Neuronal stem cell (in vitro differentiated cells): ENCODE results near the gene KLHL8.

Source experiments
- DNase-seq: peaks from one replicate; pipeline ENCODE4 v3.0.0-alpha.2; 2013; ENCODE audit warnings: low spot score
- H2AFZ ChIP-seq: one replicate; pipeline ENCODE4 v1.6.1; 2013; ENCODE audit warnings: mild to moderate bottlenecking, low read length, inconsistent platforms
- H2AK5ac ChIP-seq: 2 replicates; pipeline ENCODE4 v1.6.1; 2013; ENCODE audit warnings: low read depth, mild to moderate bottlenecking, inconsistent platforms, low read length, moderate library complexity, mixed read lengths
- H2BK120ac ChIP-seq: 2 replicates; pipeline ENCODE4 v1.6.1; 2013; ENCODE audit warnings: low read depth, mild to moderate bottlenecking, inconsistent platforms, low read length, moderate library complexity, mixed read lengths
- H2BK12ac ChIP-seq: one replicate; pipeline ENCODE4 v1.6.1; 2013; ENCODE audit warnings: low read length, inconsistent platforms
- H2BK15ac ChIP-seq: 2 replicates; pipeline ENCODE4 v1.6.1; 2013; ENCODE audit warnings: mild to moderate bottlenecking, low read length, inconsistent platforms, mixed read lengths
- H2BK5ac ChIP-seq: one replicate; pipeline ENCODE4 v1.6.1; 2013; ENCODE audit warnings: inconsistent platforms, mild to moderate bottlenecking, low read length, moderate library complexity
- H3K14ac ChIP-seq: one replicate; pipeline ENCODE4 v1.6.1; 2013; ENCODE audit warnings: low read length, inconsistent platforms
- H3K18ac ChIP-seq: 2 replicates; pipeline ENCODE4 v1.6.1; 2013; ENCODE audit warnings: low read length, inconsistent platforms
- H3K23ac ChIP-seq: 2 replicates; pipeline ENCODE4 v1.6.1; 2013; ENCODE audit warnings: low read depth, mild to moderate bottlenecking, mixed read lengths, low read length, inconsistent platforms; ENCODE audit not compliant: poor library complexity
- H3K27ac ChIP-seq: replicated peaks from 3 replicates; pipeline ENCODE4 v1.5.1; 2013; ENCODE audit warnings: low read length, inconsistent platforms
- H3K27me3 ChIP-seq, 3 experiments: 2 replicates each; pipeline ENCODE4 v1.6.1; 2013; ENCODE audit warnings: low read length in 3 of 3, mild to moderate bottlenecking in 2 of 3, inconsistent platforms in 1 of 3, low read depth in 1 of 3, mixed read lengths in 1 of 3, moderate library complexity in 1 of 3; ENCODE audit not compliant: control insufficient read depth in 3 of 3, insufficient read depth in 3 of 3
- H3K36me3 ChIP-seq, 2 donors: replicated peaks in 1 of 2; 2 replicates each; pipeline ENCODE4 v1.6.1; 2013; ENCODE audit warnings: low read length in 2 of 2; ENCODE audit not compliant: control insufficient read depth in 2 of 2, insufficient read depth in 2 of 2
- H3K4ac ChIP-seq: 2 replicates; pipeline ENCODE4 v1.6.1; 2013; ENCODE audit warnings: inconsistent platforms, mild to moderate bottlenecking, low read length, moderate library complexity
- H3K4me1 ChIP-seq, 2 donors: 1 replicate in 1 of 2; 2 replicates in 1 of 2; pipeline ENCODE4 v1.6.1; 2013; ENCODE audit warnings: low read length in 2 of 2, low read depth in 1 of 2; ENCODE audit not compliant: control insufficient read depth in 2 of 2, insufficient read depth in 1 of 2
- H3K4me2 ChIP-seq: one replicate; pipeline ENCODE4 v1.6.1; 2013; ENCODE audit warnings: mild to moderate bottlenecking, low read length, inconsistent platforms; ENCODE audit not compliant: insufficient read depth, poor library complexity, severe bottlenecking
- H3K4me3 ChIP-seq, 2 donors: 2 replicates each; pipeline ENCODE4 v1.5.1; 2013; ENCODE audit warnings: low read length in 2 of 2, mild to moderate bottlenecking in 2 of 2, inconsistent platforms in 1 of 2, moderate library complexity in 1 of 2
- H3K79me1 ChIP-seq: one replicate; pipeline ENCODE4 v1.6.1; 2013; ENCODE audit warnings: low read depth, mild to moderate bottlenecking, inconsistent platforms, low read length, moderate library complexity
- H3K9ac ChIP-seq: one replicate; pipeline ENCODE4 v1.6.1; 2013; ENCODE audit warnings: mild to moderate bottlenecking, low read depth, low read length, inconsistent platforms; ENCODE audit not compliant: poor library complexity
- H3K9me3 ChIP-seq, 2 donors: replicated peaks in 1 of 2; 2 replicates each; pipeline versions ENCODE3 to v1.6.1; 2013; ENCODE audit warnings: low read length in 2 of 2, mild to moderate bottlenecking in 2 of 2, inconsistent platforms in 1 of 2, low read depth in 1 of 2, mixed read lengths in 1 of 2, moderate library complexity in 1 of 2; ENCODE audit not compliant: control insufficient read depth in 2 of 2, insufficient read depth in 1 of 2
- H4K8ac ChIP-seq: one replicate; pipeline ENCODE4 v1.6.1; 2013; ENCODE audit warnings: low read depth, mild to moderate bottlenecking, inconsistent platforms, low read length, moderate library complexity
- H4K91ac ChIP-seq: one replicate; pipeline ENCODE4 v1.6.1; 2013; ENCODE audit warnings: low read length, low read depth, mild to moderate bottlenecking, inconsistent platforms; ENCODE audit not compliant: poor library complexity
- WGBS, 2 donors: extraction: QIAGEN DNeasy Blood & Tissue Kit; methylation state at CpG; one replicate each; pipeline ENCODE4 v1.1.7; 2013; ENCODE audit warnings: missing lambda C conversion rate in 2 of 2, mixed read lengths in 1 of 2; ENCODE audit not compliant: insufficient read length in 2 of 2, insufficient replicate concordance in 1 of 2; ENCODE audit errors: extremely low coverage in 2 of 2; 5-methylcytosine and 5-hydroxymethylcytosine counted together

Gene KLHL8

DNA sequence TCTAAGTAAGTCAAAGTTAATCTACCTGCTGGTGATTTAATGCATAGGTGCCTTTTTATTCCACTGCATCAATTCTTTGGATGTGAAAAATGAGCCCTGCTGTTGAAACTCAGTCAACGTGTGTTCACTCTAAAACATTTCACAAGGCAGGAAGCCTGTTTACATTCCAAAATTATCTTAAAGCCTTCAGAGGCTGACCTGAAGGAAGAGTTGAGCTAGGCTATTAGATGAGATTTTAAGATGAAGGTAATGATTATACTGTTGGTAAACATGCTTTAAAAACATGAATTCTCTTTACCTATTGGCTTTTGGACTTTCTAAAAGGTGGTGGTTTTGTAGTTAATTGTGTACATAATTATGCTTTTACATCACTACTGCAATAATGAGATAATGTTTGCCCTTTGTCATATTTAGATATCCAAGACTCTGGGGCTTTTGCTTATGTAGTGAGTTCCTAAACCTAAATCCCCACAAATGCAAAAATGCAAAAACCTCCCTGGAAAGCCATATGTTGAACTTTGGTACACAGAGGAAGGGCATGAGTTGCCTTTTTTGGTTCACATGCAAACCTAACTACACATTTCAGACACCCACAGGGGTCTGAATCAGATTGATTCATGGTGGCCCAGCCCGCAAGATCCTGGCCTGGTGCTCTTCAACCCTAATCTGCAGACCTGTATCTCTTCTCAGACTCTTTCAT is 92.3 kb downstream of the KLHL8 start:
- Histone ChIP-seq H3K79me1 (no peaks in the 10 kb centered on the region), H4K91ac (no peak overlapping the region), H3K9me3 (no peaks in the 10 kb centered on the region), H3K27me3 (no peaks in the 10 kb centered on the region), H3K18ac (no peak overlapping the region), H3K27ac (no peak overlapping the region), H3K4me2 (no peak overlapping the region), H4K8ac (no peak overlapping the region), H3K14ac (no peak overlapping the region), H2BK15ac (no peak overlapping the region), H3K36me3 (peaks cover 20 to 84% of the 10 kb centered on the region in 2 donors), H2BK12ac (no peak overlapping the region), H3K4me1 (peaks cover 0 to 2% of the 10 kb centered on the region in 2 donors), H2BK120ac (no peak overlapping the region), H3K9ac (no peak overlapping the region), H2AFZ (no peak overlapping the region), H2BK5ac (no peak overlapping the region), H3K23ac (no peak overlapping the region), H3K4me3 (no peak overlapping the region), H2AK5ac (no peak overlapping the region), H3K4ac (no peak overlapping the region)
- no peak for DNase-seq
- WGBS, 2 donors = no CpG with 5 or more reads among the region's 2 CpGs

DNA sequence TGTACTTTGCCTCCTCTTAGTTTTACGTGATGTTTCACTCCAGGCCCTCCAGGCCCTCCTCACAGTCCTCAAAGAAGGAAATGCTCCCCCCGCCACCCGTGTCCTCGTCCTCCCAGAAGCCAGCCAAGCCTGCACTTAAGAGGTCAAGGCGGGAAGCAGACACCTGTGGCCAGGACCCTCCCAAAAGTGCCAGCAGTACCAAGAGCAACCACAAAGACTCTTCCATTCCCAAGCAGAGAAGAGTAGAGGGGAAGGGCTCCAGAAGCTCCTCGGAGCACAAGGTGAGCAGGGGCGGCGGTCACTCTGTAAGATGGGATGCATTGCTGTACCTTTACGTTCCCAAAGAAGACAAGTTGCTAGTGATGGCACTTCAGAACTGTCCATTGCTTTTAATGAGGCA is 94.4 kb downstream of the KLHL8 start:
- H2BK120ac ChIP-seq = no peak overlapping the region
- no peak overlapping the region for H2BK12ac ChIP-seq
- peaks cover 0 to 5% of the 10 kb centered on the region in 2 donors for H3K4me1 ChIP-seq
- H3K79me1 ChIP-seq = no peaks in the 10 kb centered on the region
- H4K8ac ChIP-seq = no peak overlapping the region
- H3K9me3 ChIP-seq = no peaks in the 10 kb centered on the region
- no peak overlapping the region for H2AK5ac ChIP-seq
- H3K27me3 ChIP-seq = no peaks in the 10 kb centered on the region
- H3K18ac ChIP-seq = no peak overlapping the region
- H3K14ac ChIP-seq = no peak overlapping the region
- no peak overlapping the region for H4K91ac ChIP-seq
- H2BK5ac ChIP-seq = no peak overlapping the region
- no peak overlapping the region for H2BK15ac ChIP-seq
- peaks cover 14 to 66% of the 10 kb centered on the region in 2 donors for H3K36me3 ChIP-seq
- no peak overlapping the region for H3K4ac ChIP-seq
- H3K23ac ChIP-seq = no peak overlapping the region
- no peak overlapping the region for H3K27ac ChIP-seq
- WGBS, 2 donors = no CpG with 5 or more reads among the region's 9 CpGs
- peak overlapping the region in 1 of 2 donors; percentile 30 for H3K4me3 ChIP-seq
- H3K4me2 ChIP-seq = no peak overlapping the region
- no peak overlapping the region for H2AFZ ChIP-seq
- no peak for DNase-seq
- H3K9ac ChIP-seq = no peak overlapping the region

DNA sequence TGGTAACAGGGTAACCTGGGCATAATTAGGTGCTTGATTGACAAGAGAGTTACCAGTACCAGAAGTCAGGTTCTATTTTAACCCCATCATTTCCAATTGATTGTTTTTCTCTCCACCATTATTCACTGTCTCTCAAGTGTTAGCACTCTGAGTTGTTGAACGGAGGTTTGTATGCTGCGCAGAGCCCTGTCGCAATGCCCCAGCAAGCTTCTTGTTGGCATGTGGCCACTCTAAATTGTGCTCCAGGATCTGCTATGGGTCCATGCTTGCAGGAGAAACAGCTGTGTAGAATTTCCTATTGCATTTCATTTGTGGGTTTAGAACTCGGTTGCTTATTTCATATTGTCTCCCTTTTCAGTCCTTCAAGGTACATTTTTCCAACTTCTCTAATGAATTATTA is 98.2 kb downstream of the KLHL8 start:
- H3K4me3 ChIP-seq = no peak overlapping the region
- H3K23ac ChIP-seq = no peak overlapping the region
- H3K4ac ChIP-seq = no peak overlapping the region
- no peak overlapping the region for H4K8ac ChIP-seq
- peaks cover 3 to 14% of the 10 kb centered on the region in 2 donors for H3K4me1 ChIP-seq
- H2BK15ac ChIP-seq = no peak overlapping the region
- no peak overlapping the region for H3K18ac ChIP-seq
- H3K36me3 ChIP-seq = peaks cover 5 to 58% of the 10 kb centered on the region in 2 donors
- no peak overlapping the region for H2BK120ac ChIP-seq
- DNase-seq = no peak
- H2AFZ ChIP-seq = no peak overlapping the region
- H2BK12ac ChIP-seq = no peak overlapping the region
- no peak overlapping the region for H4K91ac ChIP-seq
- H3K9ac ChIP-seq = no peak overlapping the region
- no peaks in the 10 kb centered on the region for H3K79me1 ChIP-seq
- WGBS, 2 donors = no CpG with 5 or more reads among the region's 4 CpGs
- no peaks in the 10 kb centered on the region for H3K9me3 ChIP-seq
- H3K4me2 ChIP-seq = no peak overlapping the region
- no peak overlapping the region for H3K14ac ChIP-seq
- H3K27ac ChIP-seq = no peak overlapping the region
- H2AK5ac ChIP-seq = no peak overlapping the region
- no peaks in the 10 kb centered on the region for H3K27me3 ChIP-seq
- no peak overlapping the region for H2BK5ac ChIP-seq

DNA sequence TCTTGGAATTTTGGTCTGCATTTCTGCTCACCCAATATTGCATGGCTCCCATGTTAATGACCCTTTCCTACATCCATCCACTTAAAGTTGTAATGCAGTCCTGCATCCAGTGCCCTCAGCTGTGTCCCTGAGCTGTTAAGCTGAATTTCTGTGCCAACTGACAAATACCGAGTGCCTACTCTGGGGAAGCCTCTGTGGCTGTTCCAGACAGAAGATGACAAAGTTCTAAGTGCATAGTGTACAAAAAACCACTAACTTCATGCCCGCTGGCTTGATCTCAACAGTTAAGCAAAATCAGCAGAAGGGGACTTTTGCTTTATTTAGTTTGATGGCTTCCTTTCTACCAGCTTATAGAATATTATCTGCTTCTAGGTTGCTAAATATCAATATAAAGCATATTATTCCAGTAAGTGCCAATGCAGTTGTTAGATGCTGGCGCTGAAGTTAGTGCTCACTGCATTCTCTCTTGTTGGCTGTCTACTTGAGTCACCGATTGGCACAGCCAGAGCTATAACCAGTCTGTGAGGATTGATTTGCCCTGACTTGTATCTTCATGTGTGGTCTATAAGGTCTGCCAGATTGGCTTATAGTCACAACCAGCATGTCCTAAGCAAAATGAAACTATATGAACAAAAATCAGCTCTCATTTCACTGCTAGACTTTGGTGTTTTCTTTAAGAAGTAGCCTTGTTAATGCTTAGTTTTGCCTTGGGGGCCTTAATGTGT is 98.9 kb downstream of the KLHL8 start:
- Histone ChIP-seq H3K4me2 (no peak overlapping the region), H3K4me1 (peaks cover 3 to 20% of the 10 kb centered on the region in 2 donors), H3K9ac (no peak overlapping the region), H3K27ac (no peak overlapping the region), H3K18ac (no peak overlapping the region), H2BK15ac (no peak overlapping the region), H3K4me3 (no peak overlapping the region), H3K27me3 (no peaks in the 10 kb centered on the region), H3K4ac (no peak overlapping the region), H3K9me3 (no peaks in the 10 kb centered on the region), H2BK12ac (no peak overlapping the region), H4K91ac (no peak overlapping the region), H2AFZ (no peak overlapping the region), H3K36me3 (peaks cover 5 to 59% of the 10 kb centered on the region in 2 donors), H3K23ac (no peak overlapping the region), H4K8ac (no peak overlapping the region), H3K79me1 (no peaks in the 10 kb centered on the region), H2BK120ac (no peak overlapping the region), H3K14ac (no peak overlapping the region), H2BK5ac (no peak overlapping the region), H2AK5ac (no peak overlapping the region)
- no peak for DNase-seq
- WGBS, 2 donors = no CpG with 5 or more reads among the region's 4 CpGs
